GM12865 (cell line): Measurements from ENCODE around the gene CAPZB.

Source experiments
- DNase-seq: peaks from one replicate; pipeline ENCODE4 v3.0.0; 2010; ENCODE audit warnings: low read depth
- H3K4me3 ChIP-seq: 2 replicates; pipeline ENCODE4 v1.5.1; 2011; ENCODE audit warnings: mild to moderate bottlenecking, low read depth, low read length, control low read depth
- TF ChIP-seq, protein P1 (sequence below): IDR thresholded peaks from 2 replicates; pipeline ENCODE4 v1.5.1; 2011; ENCODE audit warnings: low read length, control low read depth, low read depth, inconsistent platforms; ENCODE audit not compliant: insufficient read depth; ENCODE audit errors: missing control alignments

Gene CAPZB

GRCh38 chr1:19450811-19451515, 34.4 kb downstream of the CAPZB start:
- no peak overlapping the region for H3K4me3 ChIP-seq
- no peak for DNase-seq
- TF ChIP-seq, protein P1, sequence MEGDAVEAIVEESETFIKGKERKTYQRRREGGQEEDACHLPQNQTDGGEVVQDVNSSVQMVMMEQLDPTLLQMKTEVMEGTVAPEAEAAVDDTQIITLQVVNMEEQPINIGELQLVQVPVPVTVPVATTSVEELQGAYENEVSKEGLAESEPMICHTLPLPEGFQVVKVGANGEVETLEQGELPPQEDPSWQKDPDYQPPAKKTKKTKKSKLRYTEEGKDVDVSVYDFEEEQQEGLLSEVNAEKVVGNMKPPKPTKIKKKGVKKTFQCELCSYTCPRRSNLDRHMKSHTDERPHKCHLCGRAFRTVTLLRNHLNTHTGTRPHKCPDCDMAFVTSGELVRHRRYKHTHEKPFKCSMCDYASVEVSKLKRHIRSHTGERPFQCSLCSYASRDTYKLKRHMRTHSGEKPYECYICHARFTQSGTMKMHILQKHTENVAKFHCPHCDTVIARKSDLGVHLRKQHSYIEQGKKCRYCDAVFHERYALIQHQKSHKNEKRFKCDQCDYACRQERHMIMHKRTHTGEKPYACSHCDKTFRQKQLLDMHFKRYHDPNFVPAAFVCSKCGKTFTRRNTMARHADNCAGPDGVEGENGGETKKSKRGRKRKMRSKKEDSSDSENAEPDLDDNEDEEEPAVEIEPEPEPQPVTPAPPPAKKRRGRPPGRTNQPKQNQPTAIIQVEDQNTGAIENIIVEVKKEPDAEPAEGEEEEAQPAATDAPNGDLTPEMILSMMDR: no peak

DNA sequence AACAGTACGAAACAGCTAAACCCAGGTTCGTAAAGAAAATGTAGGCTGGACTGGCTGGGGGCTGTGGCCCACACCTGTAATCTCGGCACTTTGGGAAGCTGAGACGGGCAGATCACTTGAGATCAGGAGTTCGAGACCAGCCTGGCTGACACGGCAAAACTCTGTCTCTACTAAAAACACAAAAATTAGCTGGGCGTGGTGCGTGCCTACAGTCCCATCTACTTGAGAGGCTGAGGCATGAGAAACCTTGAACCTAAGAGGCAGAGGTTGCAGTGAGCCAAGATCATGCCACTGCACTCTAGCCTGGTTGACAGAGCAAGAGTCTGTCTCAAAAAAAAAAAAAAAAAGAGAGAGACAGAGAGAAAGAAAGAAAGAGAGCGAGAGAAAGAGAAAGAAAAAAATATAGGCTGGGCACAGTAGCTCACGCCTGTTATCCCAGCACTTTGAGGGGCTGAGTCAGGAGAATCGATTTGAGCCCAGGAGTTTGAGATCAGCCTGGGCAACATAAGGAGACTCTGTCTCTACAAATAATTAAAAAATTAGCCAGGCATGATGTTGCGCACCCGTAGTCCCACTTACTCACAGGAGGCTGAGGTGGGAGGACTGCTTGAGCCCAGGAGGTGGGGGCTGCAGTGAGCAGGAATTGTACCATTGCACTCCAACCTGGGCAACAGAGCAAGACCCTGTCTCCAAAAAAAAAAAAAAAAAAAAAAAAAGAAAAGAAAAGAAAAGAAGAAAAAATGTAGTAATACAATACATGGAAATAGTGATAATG, 35.7 kb downstream of the CAPZB start:
- H3K4me3 ChIP-seq: no peak overlapping the region
- TF ChIP-seq, protein P1: no peak
- no peak for DNase-seq

DNA sequence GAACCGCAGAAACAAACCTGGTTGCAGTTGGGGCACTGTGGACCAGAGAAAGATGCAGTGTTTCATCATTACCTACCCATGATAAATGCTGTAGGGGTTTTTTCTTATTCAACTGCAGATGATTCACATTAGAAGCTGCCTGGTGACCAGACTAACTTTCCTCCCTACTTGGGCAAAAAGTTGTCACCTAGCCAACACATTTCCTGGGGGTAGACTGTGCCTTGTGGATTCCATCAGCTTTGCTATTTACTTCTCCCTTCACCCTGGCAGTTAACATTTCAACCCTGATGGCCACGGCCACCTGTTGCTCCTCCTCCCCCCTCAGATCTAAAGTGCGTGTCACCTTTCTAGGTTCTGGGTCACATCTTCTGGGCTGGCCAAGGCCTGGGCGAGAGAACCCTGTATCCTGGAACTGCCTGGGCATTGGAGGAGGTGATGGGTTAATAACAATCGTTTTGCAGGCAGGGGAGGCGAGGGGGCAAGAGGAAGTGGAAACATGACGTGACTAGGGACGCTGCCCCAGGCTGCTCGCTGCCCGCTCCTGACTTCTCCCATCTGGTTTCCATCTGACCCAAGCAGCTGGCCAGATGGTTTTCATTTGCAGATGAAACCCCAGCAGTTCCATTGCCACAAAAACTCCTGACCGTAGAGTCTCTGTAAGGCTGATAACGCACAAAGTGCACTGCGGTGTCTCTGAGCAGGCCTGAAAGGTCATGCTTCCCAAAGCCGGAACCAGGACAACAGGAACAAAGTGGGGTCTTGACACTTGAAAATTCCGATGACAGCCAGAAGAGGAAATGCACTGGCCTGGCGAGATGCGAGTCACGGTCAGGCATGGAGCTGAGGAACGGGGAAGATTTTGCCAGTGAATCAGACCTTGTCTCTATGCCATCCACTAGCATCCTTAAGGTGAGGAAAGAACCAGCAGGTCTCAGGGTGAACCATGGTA, 36.6 kb downstream of the CAPZB start:
- no peak overlapping the region for H3K4me3 ChIP-seq
- TF ChIP-seq, protein P1: no peak
- DNase-seq: peak; percentile 44

DNA sequence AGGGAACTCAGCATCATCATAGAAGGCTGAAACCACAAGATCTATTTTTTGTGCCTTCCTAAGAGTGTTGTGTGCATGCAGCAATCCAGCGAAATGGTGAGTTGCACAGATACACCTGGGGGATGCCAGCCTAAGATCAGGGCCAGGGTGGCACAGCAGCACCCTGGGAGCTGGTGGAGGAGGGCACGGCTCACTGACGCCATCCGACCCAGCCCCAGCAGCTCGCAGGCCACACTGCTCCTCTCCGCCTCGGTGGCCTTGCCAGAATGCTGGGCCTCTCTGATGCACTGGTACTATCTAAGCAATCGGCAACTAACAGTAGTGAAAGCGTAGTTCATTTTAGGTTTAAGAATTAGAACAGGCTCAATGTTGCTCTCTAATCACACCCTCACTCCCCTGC, 37.8 kb downstream of the CAPZB start:
- TF ChIP-seq, protein P1: no peak
- no peak overlapping the region for H3K4me3 ChIP-seq
- DNase-seq: no peak

DNA sequence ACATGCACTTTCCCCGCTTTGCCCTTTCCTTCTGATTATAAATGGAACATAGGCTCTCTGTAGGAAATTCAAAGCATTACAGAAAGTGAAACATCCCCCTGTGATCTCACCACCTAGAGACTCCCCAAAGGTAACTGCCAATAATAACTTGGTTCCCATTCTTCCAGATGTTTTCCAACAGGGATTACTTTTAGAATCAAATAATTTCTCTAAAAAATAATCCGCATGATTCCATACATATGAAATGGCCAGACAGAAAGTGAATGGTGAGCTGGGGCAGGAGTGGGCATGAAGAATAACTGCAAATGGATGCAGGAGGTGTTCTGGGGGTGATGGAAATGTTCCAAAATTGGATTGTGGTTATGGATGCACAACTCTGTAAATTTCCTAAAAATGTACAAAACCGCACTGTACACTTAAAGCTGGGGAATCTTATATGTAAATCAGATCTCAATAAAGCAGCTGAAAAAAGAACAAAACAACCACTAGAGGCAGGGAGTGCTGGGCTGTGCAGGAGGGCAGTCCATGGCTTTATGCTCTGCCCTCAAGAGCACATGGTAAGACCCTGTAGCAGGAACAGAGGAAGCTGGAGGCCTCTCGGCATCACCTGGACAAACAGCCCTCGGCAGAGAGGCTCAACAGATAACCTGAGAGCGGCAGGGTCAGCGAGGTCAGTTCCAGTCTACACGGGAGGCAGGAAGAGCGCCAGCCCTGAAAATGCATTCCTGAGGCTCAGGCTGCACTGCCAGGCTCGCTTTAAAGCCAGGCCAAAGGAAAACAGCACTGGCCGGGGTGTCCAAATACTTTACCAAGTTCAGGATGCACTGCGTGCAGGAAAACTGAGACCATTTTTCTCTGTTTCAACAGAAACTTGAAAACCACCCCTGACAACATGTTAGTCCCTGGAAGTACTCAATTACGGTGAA, 39.7 kb downstream of the CAPZB start:
- TF ChIP-seq, protein P1: no peak
- H3K4me3 ChIP-seq: no peak overlapping the region
- peak; percentile 19 for DNase-seq
